ENCODE data around the gene CTNNA1.
"Not testable (repeated sequence)": the region's sequence is repeated elsewhere in the genome, so short reads cannot be mapped to it uniquely, and the experiment has no call there.

The CTNNA1 gene

GRCh38 chr5:138725818-138726416 is 27.3 kb upstream of the CTNNA1 start:
- DNase-seq = no peak

GRCh38 chr5:138726848-138727247 is 26.4 kb upstream of the CTNNA1 start:
- no peak for DNase-seq

GRCh38 chr5:138730496-138730895 is 22.7 kb upstream of the CTNNA1 start:
- not testable (repeated sequence) for DNase-seq

GRCh38 chr5:138732466-138732865 is 20.8 kb upstream of the CTNNA1 start:
- DNase-seq = no peak

GRCh38 chr5:138732933-138733332 is 20.3 kb upstream of the CTNNA1 start:
- no peak for DNase-seq

GRCh38 chr5:138733509-138733908 is 19.7 kb upstream of the CTNNA1 start:
- DNase-seq = no peak

- DNase-seq = peak; percentile 84
Measured at GRCh38 chr5:138736293-138736692, 16.9 kb upstream of the CTNNA1 start.

- DNase-seq = peak; percentile 93
Measured at GRCh38 chr5:138737494-138738265, 15.5 kb upstream of the CTNNA1 start.

GRCh38 chr5:138738399-138738798 is 14.8 kb upstream of the CTNNA1 start:
- DNase-seq = no peak

- DNase-seq = no peak
Measured at GRCh38 chr5:138739938-138740337, 13.3 kb upstream of the CTNNA1 start.

- no peak for DNase-seq
Measured at GRCh38 chr5:138743484-138743883, 9.7 kb upstream of the CTNNA1 start.

- no peak for DNase-seq
Measured at GRCh38 chr5:138745268-138745667, 8.0 kb upstream of the CTNNA1 start.

- DNase-seq = no peak
Measured at GRCh38 chr5:138748630-138749081, 4.6 kb upstream of the CTNNA1 start.

GRCh38 chr5:138751344-138751743 is 1.9 kb upstream of the CTNNA1 start:
- DNase-seq = not testable (repeated sequence)

GRCh38 chr5:138752341-138752950 is 779 bp upstream of the CTNNA1 start:
- peak; percentile 56 for DNase-seq

GRCh38 chr5:138753794-138754698 is 821 bp downstream of the CTNNA1 start:
- peak; percentile 47 for DNase-seq

- no peak for DNase-seq
Measured at GRCh38 chr5:138754699-138755057, 1.5 kb downstream of the CTNNA1 start.

- no peak for DNase-seq
Measured at GRCh38 chr5:138755084-138755748, 2.0 kb downstream of the CTNNA1 start.

GRCh38 chr5:138757061-138757776 is 4.0 kb downstream of the CTNNA1 start:
- no peak for DNase-seq

GRCh38 chr5:138760448-138761110 is 7.4 kb downstream of the CTNNA1 start:
- DNase-seq = no peak

GRCh38 chr5:138761115-138761514 is 7.9 kb downstream of the CTNNA1 start:
- not testable (repeated sequence) for DNase-seq
